Head of caudate nucleus (tissue), 42 donors: Measurements from ENCODE around the gene FLACC1.
"Not testable (repeated sequence)": the region's sequence is repeated elsewhere in the genome, so short reads cannot be mapped to it uniquely, and the experiment has no call there.

Experiments
- DNase-seq, 42 donors: peaks; one replicate each; pipeline versions ENCODE4 v3.0.0 to v3.0.0-alpha.2; 2020 to 2021; ENCODE audit warnings: mixed read lengths in 7 of 42
- intact Hi-C: fragments of 100-400 bp; cut with DNase I; formaldehyde crosslinking; loops from one replicate; pipeline ENCODE4 v1.15.0; 2022

FLACC1 gene

GRCh38 chr2:201290457-201291148 lies 66.5 kb downstream of the FLACC1 start:
- DNase-seq = peak in 27 of 42 donors; percentile 3 to 63 (median 22)
- intact Hi-C loops = not testable (repeated sequence)

DNA sequence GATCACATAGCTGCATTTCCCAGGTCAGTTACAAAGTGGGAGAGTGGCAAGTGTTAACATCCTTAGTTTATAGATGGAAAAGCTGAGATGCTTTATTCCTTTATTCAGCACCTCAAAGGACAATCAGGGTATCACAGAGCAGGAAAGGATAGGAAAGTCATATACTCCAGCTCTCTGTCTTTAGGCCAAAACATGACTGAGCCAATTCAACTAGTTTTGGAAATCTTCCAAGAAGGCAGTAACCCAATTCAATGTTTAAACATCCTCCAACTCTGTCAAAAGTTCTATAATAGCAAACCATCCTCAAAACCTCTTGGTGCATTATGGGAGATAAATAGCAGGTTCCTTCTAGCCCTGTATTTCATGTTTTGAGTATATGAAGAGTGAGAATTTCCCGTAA lies 71.6 kb downstream of the FLACC1 start:
- intact Hi-C loops = no loop called here
- DNase-seq = no peak

GRCh38 chr2:201280191-201281040 lies 76.7 kb downstream of the FLACC1 start:
- intact Hi-C loops = no loop called here
- no peak for DNase-seq

DNA sequence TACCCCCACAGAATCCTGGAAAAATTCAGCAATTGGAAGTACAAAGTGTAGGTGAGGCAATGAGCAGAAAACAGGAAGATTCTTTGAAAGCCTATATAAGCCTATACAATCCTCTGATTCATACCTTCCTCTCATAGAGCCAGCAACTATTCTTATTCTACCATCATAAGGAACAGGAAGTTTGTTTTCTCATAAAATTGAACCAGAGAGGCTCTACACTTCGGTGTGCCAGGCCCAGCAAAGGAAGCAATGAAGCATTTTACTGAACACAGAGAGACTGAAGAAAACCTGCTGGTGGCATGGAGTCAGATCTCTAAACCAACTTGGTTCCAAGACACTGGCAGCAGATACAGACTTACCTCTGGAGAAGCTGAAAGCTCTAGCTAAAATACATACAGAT lies 78.1 kb downstream of the FLACC1 start:
- intact Hi-C loops = no loop called here
- no peak for DNase-seq

- intact Hi-C loops = no loop called here
- DNase-seq = no peak
Observed at GRCh38 chr2:201276511-201276910, 80.6 kb downstream of the FLACC1 start.

GRCh38 chr2:201275990-201276389 lies 81.2 kb downstream of the FLACC1 start:
- intact Hi-C loops = no loop called here
- DNase-seq = no peak

- intact Hi-C loops = no loop called here
- peak in 16 of 42 donors; percentile 7 to 65 (median 29) for DNase-seq
Observed at GRCh38 chr2:201275069-201275468, 82.1 kb downstream of the FLACC1 start.

DNA sequence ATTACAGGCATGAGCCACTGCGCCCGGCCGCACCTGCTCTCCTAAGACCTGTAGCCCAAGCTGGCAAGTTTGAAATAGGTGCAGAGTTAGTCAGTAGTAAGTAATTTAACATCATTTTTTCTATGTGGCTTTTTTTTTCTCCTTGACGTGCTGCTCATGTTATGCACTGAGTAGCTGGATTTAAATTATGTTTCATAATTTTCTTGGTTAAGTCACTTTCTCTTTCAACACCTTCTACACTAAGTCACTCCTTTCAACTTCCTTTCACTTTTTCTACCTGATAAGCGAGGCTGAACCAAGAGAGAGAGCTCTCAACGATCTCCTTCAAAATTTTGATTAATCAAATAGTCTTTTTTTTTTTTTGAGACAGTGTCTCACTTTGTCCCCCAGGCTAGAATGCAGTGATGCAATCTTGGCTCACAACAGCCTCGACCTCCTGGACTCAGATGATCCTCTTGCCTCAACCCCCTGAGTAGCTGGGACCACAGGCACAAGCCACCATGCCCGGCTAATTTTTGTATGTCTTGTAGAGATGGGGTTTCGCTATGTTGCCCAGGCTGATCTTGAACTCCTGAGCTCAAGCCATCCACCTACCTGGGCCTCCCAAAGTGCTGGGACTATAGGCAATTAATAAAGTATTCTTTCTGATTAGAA lies 83.7 kb downstream of the FLACC1 start:
- intact Hi-C loops = no loop called here
- no peak for DNase-seq

GRCh38 chr2:201271917-201272316 lies 85.2 kb downstream of the FLACC1 start:
- intact Hi-C loops = no loop called here
- DNase-seq = no peak

DNA sequence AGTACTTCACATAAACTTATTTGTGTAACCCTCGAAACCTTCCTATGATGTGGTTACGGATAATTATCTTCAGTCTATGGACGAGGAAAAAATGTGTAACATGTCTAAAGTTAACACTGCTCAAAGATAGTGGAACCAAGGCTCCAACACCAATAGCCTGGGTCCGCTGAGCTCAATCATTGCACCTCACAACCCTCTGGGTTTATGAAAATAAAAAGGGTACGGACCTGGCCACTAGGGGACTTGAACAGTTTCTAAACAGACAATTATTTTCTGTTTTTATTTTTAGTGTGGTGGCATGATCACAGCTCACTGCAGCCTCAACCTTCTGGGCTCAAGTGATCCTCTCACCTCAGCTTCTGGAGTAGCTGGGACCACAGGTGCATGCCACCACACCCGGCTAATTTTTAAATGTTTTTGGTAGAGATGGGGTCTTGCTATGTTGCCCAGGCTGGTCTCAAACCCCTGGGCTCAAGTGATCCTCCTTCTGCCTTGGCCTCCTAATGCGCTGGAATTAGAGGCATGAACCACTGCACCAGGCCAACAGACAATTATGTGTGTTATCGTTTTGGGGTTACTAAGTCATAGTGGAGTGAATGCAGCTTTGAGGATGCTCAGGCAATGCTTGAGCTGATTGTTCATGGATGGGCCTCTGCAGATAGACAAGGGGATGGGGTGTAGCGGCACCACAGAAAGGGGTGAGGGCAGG lies 86.7 kb downstream of the FLACC1 start:
- intact Hi-C loops = no loop called here

DNA sequence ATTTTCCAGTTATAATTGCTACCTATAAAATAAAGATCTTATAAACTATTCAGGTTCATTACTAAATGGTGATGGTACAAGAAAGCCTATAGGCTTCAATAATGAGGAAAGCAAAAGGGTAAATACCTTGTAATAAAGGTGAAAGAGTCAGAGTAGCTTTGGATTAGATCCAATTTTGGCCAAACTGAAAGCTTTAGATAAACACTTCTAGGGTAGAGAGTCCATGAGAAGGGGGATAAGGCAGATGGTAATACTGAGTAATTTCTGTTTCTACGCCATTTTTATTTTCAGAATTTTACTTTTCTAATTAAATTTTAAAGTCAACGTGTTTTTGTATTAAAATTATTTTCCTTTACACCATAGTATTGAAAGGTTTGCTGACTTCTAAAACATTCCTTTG lies 87.4 kb downstream of the FLACC1 start:
- DNase-seq = no peak
- intact Hi-C loops = no loop called here

More for the DNA sequence above, 86.7 kb downstream of the FLACC1 start:
- no peak for DNase-seq

DNA sequence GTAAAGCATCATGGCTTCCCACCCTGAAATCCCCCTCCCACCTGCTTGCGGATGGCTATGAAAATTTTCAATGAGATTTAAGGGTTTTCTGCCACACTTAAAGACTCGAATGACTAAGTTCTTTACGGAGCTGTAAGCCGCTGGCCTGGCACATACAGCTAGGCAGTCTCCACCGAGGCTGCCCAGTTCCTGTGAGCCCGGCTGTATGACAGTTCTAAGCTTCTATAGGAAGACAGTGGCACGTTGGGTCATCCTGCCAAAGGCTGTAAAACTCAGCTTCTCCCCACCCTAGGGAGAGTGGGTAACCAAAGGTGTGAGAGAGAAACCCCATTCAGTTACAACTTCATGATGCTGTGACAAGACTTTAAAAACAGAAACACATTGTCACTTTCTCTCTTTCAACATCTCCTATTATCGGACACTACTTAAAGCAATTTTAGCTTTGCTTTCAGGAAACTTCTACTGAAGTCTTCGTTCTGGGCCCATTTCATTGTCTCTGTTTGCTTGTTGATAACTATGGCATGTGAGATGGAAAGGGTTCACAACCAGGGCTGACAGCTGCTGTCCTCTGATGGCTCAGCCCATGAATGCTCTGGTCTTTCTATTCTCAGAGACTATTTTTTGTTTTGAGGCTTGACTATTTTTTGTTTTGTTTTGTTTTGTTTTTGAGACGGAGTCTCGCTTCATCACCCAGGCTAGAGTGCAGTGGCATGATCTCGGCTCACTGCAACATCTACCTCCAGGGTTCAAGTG lies 89.7 kb downstream of the FLACC1 start:
- intact Hi-C loops = no loop called here
- DNase-seq = no peak

- DNase-seq = no peak
- intact Hi-C loops = no loop called here
Observed at GRCh38 chr2:201266629-201267028, 90.5 kb downstream of the FLACC1 start.

DNA sequence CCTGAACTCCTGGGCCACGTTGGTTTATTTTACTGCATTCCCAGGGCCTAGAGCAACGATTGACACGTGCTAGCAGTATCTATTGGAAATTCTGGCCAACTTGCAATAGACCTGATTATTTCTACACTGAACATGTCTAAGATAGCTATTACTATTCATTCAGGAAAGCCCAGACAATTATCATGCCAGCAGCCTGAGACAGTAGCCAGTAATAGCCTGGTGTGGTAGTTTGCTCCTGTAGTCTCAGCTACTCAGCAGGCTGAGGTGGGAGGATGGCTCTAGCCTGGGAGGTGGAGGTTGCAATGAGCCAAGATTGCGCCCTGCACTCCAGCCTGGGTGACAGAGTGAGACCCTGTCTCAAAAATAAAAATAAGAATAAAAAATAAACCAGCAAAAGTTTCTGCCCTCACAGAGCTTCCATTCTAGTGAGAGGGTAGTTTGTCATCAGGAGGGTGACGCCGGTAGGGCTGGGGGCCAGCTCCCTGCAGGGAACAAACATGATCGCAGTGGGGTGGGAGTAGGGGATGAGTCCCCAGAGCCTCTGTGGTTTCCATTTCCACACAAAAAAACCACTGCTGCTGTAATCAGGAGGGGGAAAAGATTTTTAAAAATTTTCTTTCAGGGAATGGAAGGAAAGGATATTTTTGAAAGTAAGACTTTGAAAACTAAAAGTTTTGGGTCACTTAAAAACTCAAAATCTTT lies 92.5 kb downstream of the FLACC1 start:
- intact Hi-C loops = no loop called here
- DNase-seq = no peak

DNA sequence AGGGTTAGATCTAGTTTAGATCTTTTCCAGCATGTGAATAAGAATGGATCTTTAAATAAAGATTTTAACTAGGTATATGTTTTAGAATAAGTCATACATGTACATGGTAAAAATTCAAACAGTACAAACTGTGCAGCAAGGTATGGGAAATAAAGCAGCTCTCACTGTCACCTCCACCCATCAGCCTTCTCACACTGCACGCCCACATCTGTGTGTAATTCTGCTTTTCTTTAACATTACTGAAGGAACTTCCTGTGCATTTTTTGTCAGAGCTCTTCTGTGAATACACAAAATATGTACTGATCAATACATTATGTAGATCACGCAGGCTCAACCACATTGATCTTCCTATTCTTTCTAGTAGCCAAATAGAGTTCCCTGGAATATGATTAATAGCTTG lies 93.4 kb downstream of the FLACC1 start:
- peak in 8 of 42 donors; percentile 19 to 65 (median 37) for DNase-seq
- intact Hi-C loops = no loop called here

- intact Hi-C loops = no loop called here
- DNase-seq = no peak
Observed at GRCh38 chr2:201262718-201263117, 94.4 kb downstream of the FLACC1 start.

GRCh38 chr2:201261906-201262305 lies 95.2 kb downstream of the FLACC1 start:
- intact Hi-C loops = no loop called here
- no peak for DNase-seq

GRCh38 chr2:201261471-201261870 lies 95.7 kb downstream of the FLACC1 start:
- DNase-seq = no peak
- intact Hi-C loops = no loop called here
